Measurements from ENCODE around the gene SCAI. TPM values are rescaled to one million over a fixed set of nuclear protein-coding genes. Genes with fewer than 3 reads are reported as not detected.

Gene SCAI
- total and polyA plus RNA-seq, 3 donors from 2014 or later = 4.7 to 14.5 (median 12.8) TPM

- WGBS, 2 donors = 85 to 91% methylated on average over 3 of the region's 3 CpGs
- TF ChIP-seq POLR2A (IDR thresholded peaks at IDR 0.05) (no peak), CTCF (IDR thresholded peaks at IDR 0.05) (no peak)
- intact Hi-C loops (cut with DNase I; ENCODE audit: low total_unique reads) = no loop called here
- no peak overlapping the region for H3K4me3 ChIP-seq
- no peaks in the 10 kb centered on the region for H3K9me3 ChIP-seq
- no peak overlapping the region for H3K27ac ChIP-seq
- no peak for DNase-seq
- no peaks in the 10 kb centered on the region for H3K36me3 ChIP-seq (ENCODE audit: low read depth, missing control alignments)
- H3K4me1 ChIP-seq = no peaks in the 10 kb centered on the region
- H3K27me3 ChIP-seq = no peaks in the 10 kb centered on the region
These were observed 193.1 kb downstream of the SCAI start for GRCh38 chr9:124950050-124950718.

- Histone ChIP-seq H3K27ac (no peak overlapping the region), H3K36me3 (ENCODE audit: low read depth, missing control alignments) (no peaks in the 10 kb centered on the region), H3K27me3 (no peaks in the 10 kb centered on the region), H3K9me3 (no peaks in the 10 kb centered on the region), H3K4me3 (no peak overlapping the region), H3K4me1 (no peaks in the 10 kb centered on the region)
- no peak for TF ChIP-seq POLR2A (IDR thresholded peaks at IDR 0.05)
- TF ChIP-seq CTCF (IDR thresholded peaks at IDR 0.05) = no peak
- intact Hi-C loops (cut with DNase I; ENCODE audit: low total_unique reads) = no loop called here
- no peak for DNase-seq
- 79 to 81% methylated on average over 2 of the region's 2 CpGs for WGBS, 2 donors
These were observed 193.9 kb downstream of the SCAI start for GRCh38 chr9:124949387-124949786.

GRCh38 chr9:124947727-124948391 lies 195.5 kb downstream of the SCAI start:
- Histone ChIP-seq H3K36me3 (ENCODE audit: low read depth, missing control alignments) (no peaks in the 10 kb centered on the region), H3K27ac (no peak overlapping the region), H3K27me3 (no peaks in the 10 kb centered on the region), H3K9me3 (no peaks in the 10 kb centered on the region), H3K4me3 (no peak overlapping the region), H3K4me1 (no peaks in the 10 kb centered on the region)
- intact Hi-C loops (cut with DNase I; ENCODE audit: low total_unique reads) = no loop called here
- WGBS, 2 donors = 76% methylated on average over 5 of the region's 5 CpGs
- DNase-seq = no peak
- TF ChIP-seq POLR2A (IDR thresholded peaks at IDR 0.05) = no peak
- no peak for TF ChIP-seq CTCF (IDR thresholded peaks at IDR 0.05)

- no peaks in the 10 kb centered on the region for H3K36me3 ChIP-seq (ENCODE audit: low read depth, missing control alignments)
- TF ChIP-seq POLR2A (IDR thresholded peaks at IDR 0.05) = no peak
- no peak for TF ChIP-seq CTCF (IDR thresholded peaks at IDR 0.05)
- no peaks in the 10 kb centered on the region for H3K27me3 ChIP-seq
- no peak overlapping the region for H3K27ac ChIP-seq
- no peaks in the 10 kb centered on the region for H3K9me3 ChIP-seq
- peaks cover 6% of the 10 kb centered on the region for H3K4me1 ChIP-seq
- intact Hi-C loops (cut with DNase I; ENCODE audit: low total_unique reads) = no loop called here
- H3K4me3 ChIP-seq = no peak overlapping the region
- 75 to 82% methylated on average over 1 of the region's 1 CpG for WGBS, 2 donors
- DNase-seq = no peak
These were observed 197.2 kb downstream of the SCAI start for GRCh38 chr9:124946167-124946566.
